MCF 10A (cell line): ENCODE measurements around the gene TPP2. TPM values are rescaled to one million over a fixed set of nuclear protein-coding genes. Genes with fewer than 3 reads are reported as not detected.

Experiments used
- BruUV-seq: library from RNA; stranded (reverse); fragments of 400-500 nt; replicated peaks from 2 replicates; lab custom pipeline; 2021; lab: Mats Ljungman, UMichigan
- CTCF ChIA-PET: fragments of 300-600 bp; sonication (Branson Sonifier 250); formaldehyde crosslinking; extraction: SDS; loops from one replicate; lab custom pipeline; 2021; ENCODE audit warnings: antibody characterized with exemption, inconsistent platforms; lab: Yijun Ruan, JAX
- POLR2A ChIA-PET: fragments of 300-600, 350-650 bp; sonication (Branson Sonifier 250); formaldehyde crosslinking; extraction: SDS; loops from one replicate; lab custom pipeline; 2020; ENCODE audit warnings: antibody characterized with exemption, inconsistent platforms; lab: Yijun Ruan, JAX
- DNase-seq: peaks from one replicate; pipeline ENCODE4 v3.0.0-alpha.2; 2018; ENCODE audit not compliant: unreplicated experiment
- H3K27ac Mint-ChIP-seq: one replicate; pipeline ENCODE4 v1.8.0; 2022; ENCODE audit warnings: mild to moderate bottlenecking, low read depth, mixed read lengths; ENCODE audit not compliant: unreplicated experiment
- H3K27me3 Mint-ChIP-seq: one replicate; pipeline ENCODE4 v1.8.0; 2022; ENCODE audit warnings: mixed read lengths; ENCODE audit not compliant: insufficient read depth, unreplicated experiment
- H3K36me3 Mint-ChIP-seq: one replicate; pipeline ENCODE4 v1.8.0; 2022; ENCODE audit warnings: mild to moderate bottlenecking, moderate library complexity, mixed read lengths; ENCODE audit not compliant: insufficient read depth, unreplicated experiment
- H3K4me1 Mint-ChIP-seq: one replicate; pipeline ENCODE4 v1.8.0; 2022; ENCODE audit warnings: mixed read lengths; ENCODE audit not compliant: insufficient read depth, unreplicated experiment
- H3K4me3 Mint-ChIP-seq: one replicate; pipeline ENCODE4 v1.8.0; 2022; ENCODE audit warnings: mild to moderate bottlenecking, moderate library complexity, mixed read lengths; ENCODE audit not compliant: unreplicated experiment
- H3K9me3 Mint-ChIP-seq: one replicate; pipeline ENCODE4 v1.8.0; 2022; ENCODE audit warnings: mixed read lengths; ENCODE audit not compliant: unreplicated experiment
- CTCF ChIP-seq: fragments of 200-600 bp; IDR thresholded peaks from one replicate; pipeline ENCODE4 v1.8.0; 2022; ENCODE audit warnings: antibody characterized with exemption, mild to moderate bottlenecking; ENCODE audit not compliant: unreplicated experiment
- intact Hi-C: fragments of 100-400 bp; cut with micrococcal nuclease; formaldehyde crosslinking; loops from 2 replicates; pipeline ENCODE4 v1.14.1; 2022
- total RNA-seq: library from RNA; stranded (reverse); gene quantifications from 2 replicates; pipeline ENCODE4 v1.2.3, GENCODE V29; 2022

TPP2 gene
- total RNA-seq, 1 experiment from 2014 or later: 44.2 TPM

- H3K9me3 Mint-ChIP-seq: no peaks in the 10 kb centered on the region
- no peak overlapping the region for H3K4me3 Mint-ChIP-seq
- ChIA-PET POLR2A (no interaction called here), CTCF (interaction anchor here (0.9 to 9.3 kb wide), 2 partner anchors 11 to 20 kb away, joined by 3 to 52 read pairs; no protein-coding TSS in a partner anchor)
- BruUV-seq: no TSS peak
- H3K4me1 Mint-ChIP-seq: peaks cover 43% of the 10 kb centered on the region
- no peaks in the 10 kb centered on the region for H3K27me3 Mint-ChIP-seq
- H3K36me3 Mint-ChIP-seq: no peaks in the 10 kb centered on the region
- intact Hi-C loops: no loop called here
- H3K27ac Mint-ChIP-seq: no peak overlapping the region
- DNase-seq: no peak
- no peak for TF ChIP-seq CTCF
These were observed 107.7 kb downstream of the TPP2 start for GRCh38 chr13:102704238-102705058.

GRCh38 chr13:102707467-102707866 lies 110.7 kb downstream of the TPP2 start:
- Mint-ChIP-seq H3K27me3 (no peaks in the 10 kb centered on the region), H3K4me3 (peak overlapping the region; percentile 15), H3K27ac (peak overlapping the region; percentile 70), H3K4me1 (peaks cover 43% of the 10 kb centered on the region), H3K9me3 (no peaks in the 10 kb centered on the region), H3K36me3 (no peaks in the 10 kb centered on the region)
- intact Hi-C loops: no loop called here
- POLR2A ChIA-PET: interaction anchor here (0.7 to 2.2 kb wide), 14 partner anchors 9 to 114 kb away, joined by 3 to 14 read pairs (median 4); partner anchors contain the start of genes TEX30 and TPP2
- TF ChIP-seq CTCF: no peak
- DNase-seq: peak; percentile 80
- CTCF ChIA-PET: interaction anchor here (1.3 to 9.3 kb wide), 5 partner anchors 11 to 128 kb away, joined by 4 to 52 read pairs (median 6); no protein-coding TSS in a partner anchor
- BruUV-seq: no TSS peak

GRCh38 chr13:102708211-102708610 lies 111.4 kb downstream of the TPP2 start:
- no peaks in the 10 kb centered on the region for H3K36me3 Mint-ChIP-seq
- no peak for DNase-seq
- CTCF ChIA-PET: interaction anchor here (0.6 to 9.3 kb wide), 6 partner anchors 10 to 129 kb away, joined by 3 to 52 read pairs (median 4); no protein-coding TSS in a partner anchor
- H3K9me3 Mint-ChIP-seq: no peaks in the 10 kb centered on the region
- no peak overlapping the region for H3K4me3 Mint-ChIP-seq
- no peaks in the 10 kb centered on the region for H3K27me3 Mint-ChIP-seq
- POLR2A ChIA-PET: interaction anchor here (0.6 to 2.2 kb wide), 12 partner anchors 9 to 116 kb away, joined by 3 to 14 read pairs (median 3); partner anchors contain the start of gene TPP2
- intact Hi-C loops: no loop called here
- BruUV-seq: no TSS peak
- H3K4me1 Mint-ChIP-seq: peaks cover 40% of the 10 kb centered on the region
- H3K27ac Mint-ChIP-seq: peak overlapping the region; percentile 70
- no peak for TF ChIP-seq CTCF

GRCh38 chr13:102708991-102709390 lies 112.2 kb downstream of the TPP2 start:
- Mint-ChIP-seq H3K4me1 (peaks cover 36% of the 10 kb centered on the region), H3K27ac (no peak overlapping the region), H3K27me3 (no peaks in the 10 kb centered on the region), H3K4me3 (no peak overlapping the region), H3K36me3 (no peaks in the 10 kb centered on the region), H3K9me3 (no peaks in the 10 kb centered on the region)
- no TSS peak for BruUV-seq
- no peak for TF ChIP-seq CTCF
- DNase-seq: no peak
- POLR2A ChIA-PET: interaction anchor here (0.6 to 2.2 kb wide), 3 partner anchors 113 to 117 kb away, joined by 3 to 14 read pairs (median 3); partner anchors contain the start of gene TPP2
- intact Hi-C loops: no loop called here
- CTCF ChIA-PET: interaction anchor here (0.6 to 9.3 kb wide), 5 partner anchors 10 to 136 kb away, joined by 3 to 52 read pairs (median 4); partner anchors contain the start of gene ERCC5
